Activated B cell treated with CpG ODN at 0.5 μM for 24 hours (primary cell): ENCODE measurements around the gene SPTBN5. TPM values are rescaled to one million over a fixed set of nuclear protein-coding genes. Genes with fewer than 3 reads are reported as not detected.

Experiments used
- ATAC-seq: fragments of 200-7000 bp; cut with Tn5 transposase; one replicate; pipeline ENCODE4 v1.10.0; 2021; ENCODE audit warnings: low read depth, mild to moderate bottlenecking, moderate library complexity
- CTCF ChIA-PET: fragments of 350-600 bp; sonication (Branson Sonifier 250); formaldehyde crosslinking; loops from one replicate; lab custom pipeline; 2021; ENCODE audit warnings: antibody characterized with exemption; lab: Charles Lee
- POLR2A ChIA-PET: fragments of 350-600 bp; sonication (Branson Sonifier 250); formaldehyde crosslinking; loops from one replicate; lab custom pipeline; 2021; ENCODE audit warnings: antibody characterized with exemption; lab: Charles Lee
- DNase-seq: peaks from one replicate; pipeline ENCODE4 v3.0.0; 2022
- H3K27ac Mint-ChIP-seq: one replicate; pipeline ENCODE4 v1.8.0; 2020; ENCODE audit warnings: mixed read lengths
- H3K27me3 Mint-ChIP-seq: one replicate; pipeline ENCODE4 v1.8.0; 2021; ENCODE audit warnings: mixed read lengths
- H3K36me3 Mint-ChIP-seq: one replicate; pipeline ENCODE4 v1.8.0; 2021; ENCODE audit warnings: low read depth, mixed read lengths
- H3K4me1 Mint-ChIP-seq: one replicate; pipeline ENCODE4 v1.8.0; 2021; ENCODE audit warnings: mixed read lengths
- H3K4me3 Mint-ChIP-seq: one replicate; pipeline ENCODE4 v1.8.0; 2020; ENCODE audit warnings: mild to moderate bottlenecking, mixed read lengths
- H3K9me3 Mint-ChIP-seq: one replicate; pipeline ENCODE4 v1.8.0; 2020; ENCODE audit warnings: mixed read lengths
- intact Hi-C: fragments of 100-400 bp; cut with micrococcal nuclease; formaldehyde crosslinking; loops from one replicate; pipeline ENCODE4 v1.15.1; 2024
- total RNA-seq: library from RNA; stranded (reverse); gene quantifications from 2 replicates; pipeline ENCODE4 v1.2.3, GENCODE V29; 2022
- TF ChIP-seq, protein P1 (sequence below): fragments of 200-600 bp; IDR thresholded peaks from one replicate; pipeline ENCODE4 v1.8.0; 2022; ENCODE audit warnings: antibody characterized with exemption, mild to moderate bottlenecking

The SPTBN5 gene
- total RNA-seq, 1 donor from 2014 or later: 1.1 TPM

GRCh38 chr15:41817327-41817726 is 76.5 kb downstream of the SPTBN5 start:
- H3K9me3 Mint-ChIP-seq: no peaks in the 10 kb centered on the region
- CTCF ChIA-PET: no interaction called here

GRCh38 chr15:41816788-41817187 is 77.1 kb downstream of the SPTBN5 start:
- ChIA-PET CTCF (no interaction called here), POLR2A (interaction anchor here (0.7 kb wide), 1 partner anchor 570 kb away, joined by 6 read pairs; no protein-coding TSS in a partner anchor)
- no peak overlapping the region for H3K27ac Mint-ChIP-seq
- intact Hi-C loops: no loop called here
- TF ChIP-seq, protein P1, sequence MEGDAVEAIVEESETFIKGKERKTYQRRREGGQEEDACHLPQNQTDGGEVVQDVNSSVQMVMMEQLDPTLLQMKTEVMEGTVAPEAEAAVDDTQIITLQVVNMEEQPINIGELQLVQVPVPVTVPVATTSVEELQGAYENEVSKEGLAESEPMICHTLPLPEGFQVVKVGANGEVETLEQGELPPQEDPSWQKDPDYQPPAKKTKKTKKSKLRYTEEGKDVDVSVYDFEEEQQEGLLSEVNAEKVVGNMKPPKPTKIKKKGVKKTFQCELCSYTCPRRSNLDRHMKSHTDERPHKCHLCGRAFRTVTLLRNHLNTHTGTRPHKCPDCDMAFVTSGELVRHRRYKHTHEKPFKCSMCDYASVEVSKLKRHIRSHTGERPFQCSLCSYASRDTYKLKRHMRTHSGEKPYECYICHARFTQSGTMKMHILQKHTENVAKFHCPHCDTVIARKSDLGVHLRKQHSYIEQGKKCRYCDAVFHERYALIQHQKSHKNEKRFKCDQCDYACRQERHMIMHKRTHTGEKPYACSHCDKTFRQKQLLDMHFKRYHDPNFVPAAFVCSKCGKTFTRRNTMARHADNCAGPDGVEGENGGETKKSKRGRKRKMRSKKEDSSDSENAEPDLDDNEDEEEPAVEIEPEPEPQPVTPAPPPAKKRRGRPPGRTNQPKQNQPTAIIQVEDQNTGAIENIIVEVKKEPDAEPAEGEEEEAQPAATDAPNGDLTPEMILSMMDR: no peak
- ATAC-seq (no peak), DNase-seq (no peak)
- H3K4me3 Mint-ChIP-seq: no peak overlapping the region
- H3K27me3 Mint-ChIP-seq: no peaks in the 10 kb centered on the region
- no peaks in the 10 kb centered on the region for H3K9me3 Mint-ChIP-seq
- H3K4me1 Mint-ChIP-seq: no peaks in the 10 kb centered on the region
- H3K36me3 Mint-ChIP-seq: peaks cover 79% of the 10 kb centered on the region

More at GRCh38 chr15:41817327-41817726, 76.5 kb downstream of the SPTBN5 start:
- H3K4me3 Mint-ChIP-seq: no peak overlapping the region
- no peak for ATAC-seq
- H3K4me1 Mint-ChIP-seq: no peaks in the 10 kb centered on the region
- peaks cover 80% of the 10 kb centered on the region for H3K36me3 Mint-ChIP-seq
- TF ChIP-seq, protein P1: no peak
- no peaks in the 10 kb centered on the region for H3K27me3 Mint-ChIP-seq
- no peak overlapping the region for H3K27ac Mint-ChIP-seq
- intact Hi-C loops: no loop called here
- no peak for DNase-seq
- POLR2A ChIA-PET: interaction anchor here (0.7 kb wide), 1 partner anchor 570 kb away, joined by 6 read pairs; no protein-coding TSS in a partner anchor

DNA sequence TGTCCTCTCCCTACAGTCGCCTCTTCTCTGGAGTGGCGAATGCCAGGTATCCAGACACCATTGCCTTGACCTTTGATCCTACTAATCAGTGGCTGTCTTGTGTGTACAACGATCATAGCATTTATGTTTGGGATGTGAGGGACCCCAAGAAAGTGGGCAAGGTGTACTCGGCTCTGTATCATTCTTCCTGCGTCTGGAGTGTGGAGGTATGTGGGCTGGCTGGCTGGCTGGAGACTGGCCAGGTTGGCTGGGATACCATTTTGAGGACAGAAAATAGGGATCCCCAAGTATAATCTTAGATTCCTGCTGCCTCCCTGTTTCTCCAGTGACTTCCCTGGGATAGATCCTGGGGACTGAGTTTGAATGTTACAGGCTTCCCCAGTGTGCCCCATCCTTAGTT is 79.3 kb downstream of the SPTBN5 start:
- Mint-ChIP-seq H3K4me3 (no peak overlapping the region), H3K4me1 (peaks cover 8% of the 10 kb centered on the region), H3K27me3 (no peaks in the 10 kb centered on the region), H3K36me3 (peaks cover 60% of the 10 kb centered on the region), H3K27ac (no peak overlapping the region), H3K9me3 (no peaks in the 10 kb centered on the region)
- TF ChIP-seq, protein P1: no peak
- ATAC-seq: no peak
- intact Hi-C loops: no loop called here
- ChIA-PET POLR2A (no interaction called here), CTCF (interaction anchor here (6.4 kb wide), 1 partner anchor 39 kb away, joined by 309 read pairs; the partner anchor contains the start of gene MAPKBP1)
- no peak for DNase-seq

- Mint-ChIP-seq H3K36me3 (peaks cover 49% of the 10 kb centered on the region), H3K9me3 (no peaks in the 10 kb centered on the region), H3K4me1 (peaks cover 11% of the 10 kb centered on the region), H3K4me3 (no peak overlapping the region), H3K27me3 (no peaks in the 10 kb centered on the region), H3K27ac (no peak overlapping the region)
- intact Hi-C loops: no loop called here
- ATAC-seq (no peak), DNase-seq (no peak)
- ChIA-PET POLR2A (interaction anchor here (0.6 kb wide), 1 partner anchor 20 kb away, joined by 6 read pairs; no protein-coding TSS in a partner anchor), CTCF (interaction anchor here (0.5 to 6.4 kb wide), 4 partner anchors 14 to 117 kb away, joined by 3 to 309 read pairs (median 24); partner anchors contain the start of gene MAPKBP1)
- TF ChIP-seq, protein P1: no peak
Measured at GRCh38 chr15:41813426-41813825, 80.4 kb downstream of the SPTBN5 start.

GRCh38 chr15:41812820-41813375 is 81.0 kb downstream of the SPTBN5 start:
- no peak for ATAC-seq
- no peak overlapping the region for H3K4me3 Mint-ChIP-seq
- DNase-seq: no peak
- H3K9me3 Mint-ChIP-seq: no peaks in the 10 kb centered on the region
- POLR2A ChIA-PET: interaction anchor here (0.6 to 4.3 kb wide), 3 partner anchors 21 to 82 kb away, joined by 3 to 49 read pairs (median 6); partner anchors contain the start of gene MAPKBP1
- peaks cover 45% of the 10 kb centered on the region for H3K36me3 Mint-ChIP-seq
- CTCF ChIA-PET: interaction anchor here (1.1 to 6.4 kb wide), 10 partner anchors 13 to 347 kb away, joined by 3 to 309 read pairs (median 17); partner anchors contain the start of gene MAPKBP1
- no peak overlapping the region for H3K27ac Mint-ChIP-seq
- intact Hi-C loops: no loop called here
- H3K27me3 Mint-ChIP-seq: no peaks in the 10 kb centered on the region
- peaks cover 11% of the 10 kb centered on the region for H3K4me1 Mint-ChIP-seq
- TF ChIP-seq, protein P1: no peak
